ENCODE data around the gene MTRR. TPM values are rescaled to one million over a fixed set of nuclear protein-coding genes. Genes with fewer than 3 reads are reported as not detected.

MTRR gene
- total and polyA plus RNA-seq, 2 of the 8 experiments (the other 6 are each of a cell fraction or from before 2014, with no cell fraction given) = 36.4 to 53.8 TPM

DNA sequence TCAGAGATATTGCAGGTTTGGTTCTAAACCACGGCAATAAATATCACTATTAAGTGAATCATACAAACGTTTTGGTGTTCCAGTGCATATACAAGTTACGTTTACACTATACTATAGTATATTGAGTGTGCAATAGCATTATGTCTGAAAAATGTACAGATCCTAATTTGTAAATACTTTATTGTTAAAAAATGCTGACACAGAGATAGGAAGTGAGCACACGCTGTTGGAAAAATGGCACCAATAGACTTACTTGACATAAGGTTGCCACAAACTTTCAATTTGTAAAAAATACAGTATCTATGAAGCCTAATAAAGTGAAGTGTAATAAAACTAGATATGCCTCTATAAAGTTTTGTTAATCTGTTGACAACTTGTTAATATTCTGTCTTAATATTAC, 34.0 kb upstream of the MTRR start (continued):
- no peak for TF ChIP-seq NRF1 (IDR thresholded peaks at IDR 0.05; ENCODE audit: low read depth, low read length)
- no peak for TF ChIP-seq TAF1 (IDR thresholded peaks at IDR 0.05; ENCODE audit: low read depth, low read length)
- TF ChIP-seq SP4 (IDR thresholded peaks at IDR 0.05; ENCODE audit: low read length) = no peak
- TF ChIP-seq, protein P1, sequence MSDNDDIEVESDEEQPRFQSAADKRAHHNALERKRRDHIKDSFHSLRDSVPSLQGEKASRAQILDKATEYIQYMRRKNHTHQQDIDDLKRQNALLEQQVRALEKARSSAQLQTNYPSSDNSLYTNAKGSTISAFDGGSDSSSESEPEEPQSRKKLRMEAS (IDR thresholded peaks at IDR 0.05) = no peak
- TF ChIP-seq NANOG (IDR thresholded peaks at IDR 0.05; ENCODE audit: insufficient read depth, low read depth, low read length, poor library complexity, severe bottlenecking) = no peak

Data from H1 (cell line).